Medulla oblongata (tissue), 1 donor: Measurements from ENCODE around the gene GBP6.
"Not testable (repeated sequence)": the region's sequence is repeated elsewhere in the genome, so short reads cannot be mapped to it uniquely, and the experiment has no call there.

Source experiments
- DNase-seq: peaks from one replicate; pipeline ENCODE4 v3.0.0-alpha.2; 2015; ENCODE audit errors: extremely low spot score

The GBP6 gene, protein sequence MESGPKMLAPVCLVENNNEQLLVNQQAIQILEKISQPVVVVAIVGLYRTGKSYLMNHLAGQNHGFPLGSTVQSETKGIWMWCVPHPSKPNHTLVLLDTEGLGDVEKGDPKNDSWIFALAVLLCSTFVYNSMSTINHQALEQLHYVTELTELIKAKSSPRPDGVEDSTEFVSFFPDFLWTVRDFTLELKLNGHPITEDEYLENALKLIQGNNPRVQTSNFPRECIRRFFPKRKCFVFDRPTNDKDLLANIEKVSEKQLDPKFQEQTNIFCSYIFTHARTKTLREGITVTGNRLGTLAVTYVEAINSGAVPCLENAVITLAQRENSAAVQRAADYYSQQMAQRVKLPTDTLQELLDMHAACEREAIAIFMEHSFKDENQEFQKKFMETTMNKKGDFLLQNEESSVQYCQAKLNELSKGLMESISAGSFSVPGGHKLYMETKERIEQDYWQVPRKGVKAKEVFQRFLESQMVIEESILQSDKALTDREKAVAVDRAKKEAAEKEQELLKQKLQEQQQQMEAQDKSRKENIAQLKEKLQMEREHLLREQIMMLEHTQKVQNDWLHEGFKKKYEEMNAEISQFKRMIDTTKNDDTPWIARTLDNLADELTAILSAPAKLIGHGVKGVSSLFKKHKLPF

DNA sequence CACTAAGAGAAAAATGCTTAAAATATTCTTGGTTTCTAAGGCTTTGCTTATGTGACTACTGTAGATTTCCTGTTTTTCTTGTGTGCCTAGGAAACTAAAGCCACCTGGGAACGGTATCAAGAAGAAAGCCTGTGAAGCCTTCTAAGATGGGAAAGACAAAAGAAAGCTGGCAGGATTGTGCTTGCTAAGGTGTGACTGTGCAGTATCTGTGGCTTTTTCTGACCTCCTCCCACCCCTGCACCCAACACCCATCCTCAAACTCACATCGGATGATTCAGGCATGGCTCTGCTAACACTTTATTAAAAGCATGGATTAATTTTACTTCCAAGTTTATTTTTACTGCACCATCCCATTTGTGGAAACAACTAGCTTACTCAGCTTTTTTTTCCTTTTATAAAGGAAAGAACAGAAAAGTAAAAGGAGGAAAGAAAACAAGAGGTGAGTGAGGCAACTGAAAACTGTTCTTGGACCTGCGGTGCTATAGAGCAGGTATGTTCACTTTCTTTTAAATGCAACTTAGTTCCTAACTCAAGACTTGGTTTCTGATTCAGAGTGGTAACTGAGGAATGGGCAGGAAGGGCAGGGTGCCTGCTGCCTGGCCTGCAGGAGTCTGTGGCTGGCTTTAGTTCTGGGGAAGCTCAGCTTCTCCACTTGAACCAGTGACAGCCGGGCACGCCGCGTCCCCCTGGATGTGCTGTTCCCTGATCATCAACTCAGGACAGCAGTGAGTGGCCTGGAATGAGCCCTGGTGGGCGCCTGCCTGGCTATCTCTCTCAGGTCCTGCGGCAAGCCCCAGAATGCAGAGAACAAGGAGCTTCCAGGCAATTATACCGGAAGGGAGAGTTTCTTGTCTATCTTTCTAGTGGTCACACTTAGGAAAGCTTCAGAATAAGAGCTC, at the start of gene GBP6:
GBP6 (plus strand) TSS at position 422 of the 899 bp plus-strand sequence. CDS start 4,493 bp downstream, outside the sequence.
- no peak for DNase-seq

DNA sequence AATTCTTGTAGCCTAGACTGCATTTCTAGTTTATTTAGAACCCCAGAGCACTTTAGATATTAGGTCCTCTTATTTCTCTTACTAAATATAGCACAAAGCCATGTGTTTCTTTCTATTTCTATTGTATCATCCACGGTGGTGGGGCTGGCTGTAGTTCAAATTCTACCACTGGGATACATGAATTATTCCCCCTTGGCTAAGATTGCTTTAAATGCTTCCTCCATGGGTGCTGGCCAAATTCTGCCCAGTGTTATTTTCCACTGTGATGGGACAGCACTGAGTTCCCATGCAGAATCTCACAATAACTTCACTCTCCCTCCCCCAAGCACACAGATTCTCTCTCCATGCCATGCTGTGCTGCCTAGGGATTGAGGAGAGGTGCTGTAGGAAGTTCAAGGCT, 41.5 kb upstream of the GBP6 start:
- DNase-seq = no peak

DNA sequence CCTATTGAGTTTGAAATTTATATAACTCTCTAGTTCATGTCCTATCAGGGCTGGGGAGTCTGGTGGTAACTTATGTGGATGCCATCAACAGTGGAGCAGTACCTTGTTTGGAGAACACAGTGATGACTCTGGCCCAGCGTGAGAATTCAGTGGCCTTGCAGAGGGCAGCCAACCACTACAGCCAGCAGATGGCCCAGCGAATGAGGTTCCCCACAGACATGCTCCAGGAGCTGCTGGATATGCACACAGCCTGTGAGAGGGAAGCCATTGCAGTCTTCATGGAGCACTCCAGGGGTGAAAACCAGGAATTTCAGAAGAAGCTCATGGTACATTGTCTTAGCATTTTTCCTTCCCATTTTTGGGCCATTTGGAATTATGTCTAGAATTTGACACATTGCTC, 32.0 kb upstream of the GBP6 start:
- no peak for DNase-seq

DNA sequence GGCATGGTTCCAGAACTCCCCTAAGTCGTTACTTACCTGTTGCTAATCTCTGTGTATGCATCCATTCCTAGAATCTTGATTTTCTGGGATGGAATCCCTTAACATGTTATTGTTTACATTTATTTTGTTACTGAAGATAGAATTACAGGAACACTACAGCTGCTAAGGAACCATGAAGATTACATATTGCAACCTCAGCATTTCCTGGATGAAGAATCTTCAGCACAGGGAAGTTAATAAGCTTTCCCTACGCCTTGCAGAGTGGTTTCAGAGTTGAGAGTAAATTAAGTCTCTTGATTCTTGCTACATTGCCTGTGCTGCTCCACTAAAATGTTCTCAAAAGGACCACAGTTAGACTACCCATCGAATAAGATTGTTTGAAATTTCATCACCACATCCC, 31.4 kb upstream of the GBP6 start:
- DNase-seq = no peak

DNA sequence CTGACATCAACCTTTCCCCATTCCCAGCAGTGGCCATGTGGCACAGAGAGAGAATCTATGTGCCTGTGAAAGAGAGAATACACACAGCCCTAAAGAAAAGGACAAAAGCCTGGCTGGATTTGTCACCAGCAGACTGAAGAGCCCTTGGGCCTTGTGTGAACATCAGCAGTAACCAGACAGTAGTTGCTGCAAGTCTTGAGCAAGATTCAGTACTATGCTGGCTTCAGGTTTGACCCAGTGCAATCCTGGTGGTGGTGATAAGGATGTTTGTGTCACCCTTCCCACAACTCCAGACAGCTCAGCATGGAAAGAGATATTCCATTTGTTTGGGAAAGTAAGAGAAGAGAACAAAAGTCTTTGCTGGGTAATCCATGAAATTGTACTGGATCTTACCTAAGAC, 28.4 kb upstream of the GBP6 start:
- no peak for DNase-seq

DNA sequence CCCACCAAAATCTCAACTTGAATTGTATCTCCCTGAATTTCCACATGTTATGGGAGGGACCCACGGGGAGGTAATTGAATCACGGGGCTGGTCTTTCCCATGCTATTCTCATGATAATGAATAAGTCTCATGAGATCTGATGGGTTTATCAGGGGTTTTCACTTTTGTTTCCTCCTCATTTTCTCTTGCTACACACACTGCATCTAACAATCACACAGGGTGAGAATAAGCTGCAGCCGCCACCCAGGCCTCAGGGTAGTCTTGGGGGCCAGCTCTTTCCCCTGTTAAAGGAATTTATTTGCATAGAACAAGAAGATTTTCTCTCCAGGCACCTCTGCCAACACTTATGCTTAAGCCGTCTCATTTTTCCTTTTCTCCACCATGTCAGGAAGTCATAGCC, 26.0 kb upstream of the GBP6 start:
- DNase-seq = no peak

DNA sequence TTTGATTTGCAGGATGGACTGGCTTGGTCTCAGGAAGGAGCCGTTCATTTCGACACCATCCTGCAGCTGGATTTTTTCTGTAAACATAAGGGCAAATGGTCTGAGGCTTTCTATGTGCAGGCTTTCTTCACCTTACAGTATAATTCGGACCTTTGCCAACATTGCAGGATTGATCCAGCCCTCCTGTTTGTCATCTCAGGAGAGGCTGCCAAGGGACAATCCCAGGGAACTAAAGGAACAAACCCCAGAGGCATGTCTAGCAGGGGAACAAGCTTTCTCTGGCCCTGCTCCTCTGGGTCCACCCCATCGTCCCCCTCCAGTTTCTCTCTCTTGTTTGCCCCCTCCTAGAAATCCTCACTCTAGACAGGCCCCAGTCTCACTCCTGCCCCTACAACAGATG, 24.8 kb upstream of the GBP6 start:
- DNase-seq = no peak

DNA sequence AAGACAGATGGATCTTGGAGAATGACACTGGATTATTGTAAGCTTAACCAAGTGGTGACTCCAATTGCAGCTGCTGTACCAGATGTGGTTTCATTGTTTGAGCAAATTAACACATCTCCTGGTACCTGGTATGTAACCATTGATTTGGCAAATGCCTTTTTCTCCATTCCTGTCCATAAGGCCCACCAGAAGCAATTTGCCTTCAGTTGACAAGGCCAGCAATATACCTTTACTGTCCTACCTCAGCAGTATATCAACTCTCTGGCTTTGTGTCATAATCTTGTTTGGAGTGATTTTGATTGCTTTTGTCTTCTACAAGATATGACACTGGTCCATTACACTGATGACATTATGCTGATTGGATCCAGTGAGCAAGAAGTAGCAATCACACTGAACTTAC, 18.4 kb upstream of the GBP6 start:
- DNase-seq = not testable (repeated sequence)

DNA sequence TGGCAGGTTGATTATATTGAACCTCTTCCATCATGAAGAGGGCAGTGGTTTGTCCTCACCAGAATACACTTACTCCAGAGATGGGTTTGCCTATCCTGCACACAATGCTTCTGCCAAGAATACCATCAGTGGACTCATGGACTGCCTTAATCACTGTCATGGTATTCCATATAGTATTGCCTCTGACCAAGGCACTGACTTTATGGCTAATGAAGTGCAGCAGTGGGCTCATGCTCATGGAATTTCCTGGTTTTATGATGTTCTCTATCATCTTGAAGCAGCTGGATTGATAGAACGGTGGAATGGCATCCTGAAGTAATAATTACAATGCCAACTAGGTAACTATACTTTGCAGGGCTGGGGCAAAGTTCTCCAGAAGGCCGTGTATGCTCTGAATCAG, 16.6 kb upstream of the GBP6 start:
- DNase-seq = no peak

DNA sequence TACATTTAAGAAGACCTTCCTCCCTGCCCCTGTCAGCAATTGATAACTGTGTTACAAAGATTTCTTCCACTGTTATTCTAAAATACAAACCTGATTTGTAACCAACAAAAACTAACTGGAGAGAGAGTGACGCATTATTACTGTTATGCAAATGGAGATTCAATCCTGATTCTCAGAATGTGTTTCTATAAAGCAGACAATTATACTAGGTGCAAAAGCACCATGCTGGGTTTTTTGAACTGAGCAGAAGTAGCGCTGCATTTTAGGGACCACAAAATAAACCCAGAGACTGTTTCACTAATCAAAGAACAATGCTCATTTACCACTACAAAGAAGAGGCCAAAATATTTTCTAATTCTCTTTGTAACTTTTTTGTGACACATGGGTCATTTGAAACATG, 13.6 kb upstream of the GBP6 start:
- no peak for DNase-seq

DNA sequence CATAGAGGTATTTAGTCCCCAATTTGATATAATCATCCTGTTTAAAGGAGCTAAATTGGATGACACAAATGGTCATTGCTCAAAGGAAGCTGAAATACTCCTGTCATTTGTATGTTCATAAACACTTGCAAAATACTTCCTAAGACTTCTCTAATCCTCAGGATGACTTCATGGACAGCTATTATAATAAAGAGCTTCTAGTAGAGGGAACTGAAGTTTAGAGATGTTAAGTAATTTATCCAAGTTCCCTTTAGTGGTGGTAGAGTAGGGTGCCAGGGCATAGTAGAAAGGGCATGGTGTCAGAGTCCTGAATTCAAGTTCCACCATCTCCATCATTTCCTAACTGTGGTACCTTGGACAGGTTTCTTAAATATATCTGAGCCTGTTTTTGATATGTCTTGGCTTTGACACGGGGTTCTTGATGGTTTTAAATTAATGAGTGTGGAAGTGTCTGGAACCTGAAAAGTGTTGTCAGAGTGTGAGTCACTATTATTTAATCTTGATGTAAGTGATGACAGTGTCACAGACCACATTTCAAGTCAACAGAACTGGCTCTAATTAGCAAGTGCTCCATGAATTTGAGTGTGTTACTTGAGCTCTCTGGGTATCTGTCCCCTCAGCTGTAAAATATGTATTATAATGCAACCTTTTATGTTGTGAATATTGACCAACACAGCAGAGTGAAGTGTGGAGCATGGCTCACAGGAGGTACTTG, 12.1 kb upstream of the GBP6 start:
- DNase-seq = no peak

DNA sequence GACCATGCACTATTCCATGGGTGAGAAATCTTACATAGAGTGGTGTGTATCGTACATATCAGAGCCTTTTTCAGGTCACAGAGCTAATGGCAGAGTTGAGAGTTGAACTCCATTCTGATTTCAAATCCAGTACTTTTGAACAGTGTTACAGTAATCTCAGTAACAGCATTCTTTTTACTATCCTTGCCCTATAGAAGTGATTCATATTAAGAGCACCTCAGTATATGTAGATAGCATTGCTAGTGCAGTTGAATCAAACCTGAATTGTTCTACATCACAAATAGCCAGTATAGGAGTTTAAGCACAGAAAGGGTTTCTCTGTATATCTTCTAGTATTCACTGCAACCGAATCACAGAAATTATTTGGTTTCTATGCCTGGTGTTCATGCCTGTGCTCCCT, 11.4 kb upstream of the GBP6 start:
- no peak for DNase-seq

DNA sequence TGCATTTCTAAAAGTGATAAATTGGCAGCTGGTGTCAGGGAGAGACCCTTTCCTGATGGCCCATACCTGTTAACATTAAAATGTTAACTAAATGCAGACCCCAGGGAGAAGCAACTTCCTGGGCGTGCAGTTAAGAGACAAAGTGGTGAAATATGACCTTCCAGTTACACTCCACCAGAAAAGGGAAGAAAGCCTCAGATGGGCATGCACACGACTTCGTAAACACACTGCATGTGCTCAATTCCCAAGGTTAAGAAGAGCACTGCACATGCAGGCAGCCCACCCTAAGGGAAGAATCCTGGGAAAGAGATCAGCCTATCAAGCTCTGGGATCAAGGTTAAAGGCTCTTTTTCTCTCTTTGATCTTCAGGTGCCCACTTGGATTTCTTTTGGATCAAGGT, 9.7 kb upstream of the GBP6 start:
- DNase-seq = no peak

DNA sequence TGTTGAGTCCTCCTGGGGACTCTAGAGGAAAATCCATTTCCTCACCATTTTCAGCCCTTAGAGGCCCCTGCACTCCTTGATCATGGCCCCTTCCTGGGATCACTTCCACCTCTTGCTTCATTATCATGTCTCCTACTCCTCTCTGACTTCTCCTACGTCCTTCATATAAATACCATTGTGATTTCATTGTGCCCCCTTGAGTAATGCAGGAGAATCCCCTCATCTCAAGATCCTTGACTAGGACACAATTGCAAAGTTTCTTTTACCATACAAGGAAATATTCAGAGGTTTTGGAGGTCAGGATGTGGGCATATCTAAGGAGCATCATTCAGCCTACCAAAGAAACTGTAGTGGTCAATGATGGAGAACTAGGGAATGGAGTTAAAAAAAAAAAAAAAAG, 8.8 kb upstream of the GBP6 start:
- DNase-seq = no peak

DNA sequence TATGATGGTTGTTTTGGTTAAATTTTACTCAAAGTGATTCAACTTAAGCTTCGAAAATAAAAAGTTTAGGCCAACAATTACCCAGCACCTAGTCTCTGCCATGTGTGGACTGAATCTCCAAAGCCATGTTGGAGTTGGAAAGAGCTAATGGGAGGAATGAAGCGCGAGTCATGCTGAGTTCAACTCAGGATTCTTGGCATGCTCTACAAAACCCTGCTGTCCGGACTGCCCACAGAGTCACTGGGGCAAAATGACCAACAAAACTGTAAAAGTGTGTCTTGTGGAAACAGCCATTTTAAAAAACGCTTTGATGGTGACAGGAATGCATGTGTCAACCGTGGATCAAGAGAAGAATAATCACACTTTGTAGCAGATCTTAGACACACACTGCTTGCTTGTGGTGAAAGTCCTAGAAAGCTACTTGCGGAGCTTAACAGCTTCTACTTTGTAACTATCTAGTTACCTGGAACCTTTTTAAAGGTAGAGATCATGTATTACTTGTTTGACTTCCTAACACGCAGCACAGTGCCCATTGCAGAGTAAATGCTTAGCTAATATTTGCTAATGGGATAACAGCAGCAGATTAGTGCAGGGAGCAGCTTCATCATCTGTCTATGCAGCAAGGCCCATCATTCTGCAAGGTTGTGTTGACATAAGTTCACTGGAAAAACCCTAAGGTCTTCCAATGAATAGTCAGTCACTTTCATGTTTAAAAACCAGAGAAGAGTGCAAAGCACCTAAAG, 7.0 kb upstream of the GBP6 start:
- no peak for DNase-seq

DNA sequence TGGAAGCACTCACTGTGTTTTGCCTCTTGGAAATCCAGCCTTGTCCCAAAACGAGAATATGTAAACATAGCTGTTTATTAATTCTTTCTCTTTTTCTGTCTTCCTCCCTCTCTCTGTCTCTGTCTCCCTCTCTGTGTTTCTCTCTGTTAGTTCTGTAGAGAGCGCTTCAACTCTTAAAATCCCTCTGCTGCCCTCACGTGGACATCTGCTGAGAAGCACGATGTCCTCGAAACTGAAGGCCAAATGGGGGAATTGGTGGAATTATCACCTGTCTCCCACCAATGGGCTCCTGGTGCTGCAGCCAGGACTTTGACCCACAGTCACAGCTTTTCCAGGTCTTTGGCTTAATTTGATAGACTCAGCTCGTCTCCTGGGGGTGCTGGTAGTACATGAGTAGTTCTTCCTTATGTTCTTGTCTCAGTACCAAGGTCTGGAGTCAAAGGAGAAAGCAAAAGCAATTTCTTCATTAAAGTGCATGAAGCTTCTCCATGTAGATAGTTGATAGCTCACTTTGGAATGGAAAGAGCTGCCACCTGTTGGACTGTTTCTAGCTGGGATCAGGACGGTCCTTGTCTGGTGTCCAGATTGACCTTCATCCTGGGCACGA, 5.5 kb upstream of the GBP6 start:
- DNase-seq = peak; percentile 91

DNA sequence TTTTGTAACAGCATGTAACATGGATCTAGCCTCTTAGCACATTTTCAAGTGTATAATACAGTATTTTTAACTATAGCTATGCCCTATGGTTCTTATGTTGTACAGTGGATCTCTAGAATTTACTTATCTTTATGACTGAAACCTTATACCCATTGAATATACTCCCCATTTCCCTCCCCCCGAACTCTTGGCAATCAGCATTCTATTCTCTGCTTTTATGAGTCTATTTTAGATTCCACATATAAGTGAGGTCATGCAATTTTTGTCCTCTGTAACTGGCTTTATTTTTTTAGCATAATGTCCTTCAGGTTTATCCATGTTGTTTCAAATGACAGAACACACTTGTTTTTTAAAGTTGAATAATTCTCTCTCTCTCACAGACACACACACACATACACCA, 3.1 kb upstream of the GBP6 start:
- DNase-seq = no peak

DNA sequence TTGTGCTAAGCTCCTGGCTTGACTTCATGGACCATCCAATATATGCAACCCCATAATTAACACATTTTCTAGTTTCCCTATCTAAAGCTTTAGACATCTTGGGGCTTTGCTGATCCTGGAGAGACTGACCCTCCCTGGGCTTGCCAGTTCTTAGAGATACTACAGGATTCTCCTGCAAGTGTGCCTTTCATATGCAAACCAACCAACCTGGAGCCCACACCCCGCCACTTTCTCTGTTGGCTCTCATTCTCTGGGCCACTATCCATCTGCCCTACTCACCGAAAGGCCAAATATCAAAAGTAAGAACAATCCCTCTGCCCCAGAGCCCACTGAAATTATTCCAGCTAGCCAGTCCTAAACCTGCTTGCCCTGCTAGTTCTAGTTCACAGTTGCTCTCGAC, 2.2 kb upstream of the GBP6 start:
- DNase-seq = no peak

DNA sequence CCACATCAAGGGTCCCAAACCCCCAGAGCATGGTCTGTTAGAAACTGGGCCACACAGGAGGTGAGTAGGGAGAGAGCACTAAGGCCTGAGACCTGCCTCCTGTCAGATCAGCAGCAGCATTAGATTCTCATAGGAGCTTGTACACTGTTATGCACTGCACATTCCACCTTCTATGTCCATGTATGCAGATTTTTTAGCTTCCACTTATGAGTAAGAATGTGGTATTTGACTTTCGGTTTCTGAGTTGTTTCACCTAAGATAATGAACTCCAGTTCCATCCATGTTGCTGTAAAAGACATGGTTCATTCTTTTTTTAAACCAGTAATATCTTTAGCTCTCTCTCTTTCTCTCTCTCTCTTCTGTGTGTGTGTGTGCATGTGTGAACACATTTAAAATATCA, 663 bp upstream of the GBP6 start:
- DNase-seq = no peak

DNA sequence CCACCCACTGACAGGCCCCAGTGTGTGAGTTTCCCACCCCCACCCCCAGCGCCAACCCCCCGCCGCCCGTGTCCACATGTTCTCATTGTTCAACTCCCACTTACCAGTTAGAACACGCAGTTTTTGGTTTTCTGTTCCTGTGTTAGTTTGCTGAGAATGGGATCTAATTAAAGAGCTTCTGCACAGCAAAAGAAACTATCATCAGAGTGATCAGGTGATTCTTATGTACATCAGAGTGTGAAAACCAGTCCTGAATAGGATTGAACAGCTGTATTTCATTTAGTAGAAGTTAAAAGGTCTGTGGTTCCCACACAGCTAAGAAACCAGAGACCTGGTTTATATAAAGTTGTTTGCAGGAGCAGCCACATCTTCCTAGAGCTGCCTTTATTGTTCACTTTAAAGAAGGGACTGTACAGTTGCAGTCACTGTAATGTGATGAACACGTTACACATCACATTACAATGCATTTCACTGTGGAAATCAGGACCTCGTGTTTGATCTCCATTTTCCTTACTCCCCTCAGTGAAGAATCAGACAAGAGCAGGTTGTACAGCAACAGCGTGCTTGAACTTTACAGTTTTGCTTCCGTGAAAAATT, 1.2 kb downstream of the GBP6 start:
- no peak for DNase-seq
